ENCODE results near the gene MID2. TPM values are rescaled to one million over a fixed set of nuclear protein-coding genes. Genes with fewer than 3 reads are reported as not detected.
"Not testable (repeated sequence)": the region's sequence is repeated elsewhere in the genome, so short reads cannot be mapped to it uniquely, and the experiment has no call there.

The MID2 gene
- total RNA-seq, 4 donors from 2014 or later = 37.9 to 55.3 (median 46.5) TPM

DNA sequence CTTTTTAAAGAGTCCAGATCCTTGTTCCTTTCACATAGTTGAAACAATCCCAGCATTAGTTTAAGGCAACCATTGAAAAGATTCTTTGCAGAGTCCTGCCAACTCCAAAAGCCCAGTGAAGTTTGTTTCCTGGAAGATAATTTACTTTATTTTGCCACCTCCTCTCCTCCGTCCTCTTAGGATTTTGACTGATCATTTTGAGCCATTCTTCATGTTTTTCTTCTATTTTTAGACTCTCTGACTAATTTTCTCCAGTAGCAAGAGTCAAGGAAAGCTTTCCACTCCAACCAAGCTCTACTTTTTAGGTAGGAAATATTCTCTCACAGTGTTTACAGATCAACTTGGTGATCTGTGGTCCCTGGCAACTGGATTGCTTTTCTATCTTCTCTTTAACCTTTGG is 37.8 kb upstream of the MID2 start:
- Histone ChIP-seq H3K27me3 (no peaks in the 10 kb centered on the region), H3K4me1 (no peaks in the 10 kb centered on the region), H3K4me3 (replicated peaks in 1 of 3) (no peak overlapping the region), H3K27ac (no peak overlapping the region), H3K36me3 (no peaks in the 10 kb centered on the region), H3K9me3 (no peaks in the 10 kb centered on the region)
- TF ChIP-seq, protein P1, sequence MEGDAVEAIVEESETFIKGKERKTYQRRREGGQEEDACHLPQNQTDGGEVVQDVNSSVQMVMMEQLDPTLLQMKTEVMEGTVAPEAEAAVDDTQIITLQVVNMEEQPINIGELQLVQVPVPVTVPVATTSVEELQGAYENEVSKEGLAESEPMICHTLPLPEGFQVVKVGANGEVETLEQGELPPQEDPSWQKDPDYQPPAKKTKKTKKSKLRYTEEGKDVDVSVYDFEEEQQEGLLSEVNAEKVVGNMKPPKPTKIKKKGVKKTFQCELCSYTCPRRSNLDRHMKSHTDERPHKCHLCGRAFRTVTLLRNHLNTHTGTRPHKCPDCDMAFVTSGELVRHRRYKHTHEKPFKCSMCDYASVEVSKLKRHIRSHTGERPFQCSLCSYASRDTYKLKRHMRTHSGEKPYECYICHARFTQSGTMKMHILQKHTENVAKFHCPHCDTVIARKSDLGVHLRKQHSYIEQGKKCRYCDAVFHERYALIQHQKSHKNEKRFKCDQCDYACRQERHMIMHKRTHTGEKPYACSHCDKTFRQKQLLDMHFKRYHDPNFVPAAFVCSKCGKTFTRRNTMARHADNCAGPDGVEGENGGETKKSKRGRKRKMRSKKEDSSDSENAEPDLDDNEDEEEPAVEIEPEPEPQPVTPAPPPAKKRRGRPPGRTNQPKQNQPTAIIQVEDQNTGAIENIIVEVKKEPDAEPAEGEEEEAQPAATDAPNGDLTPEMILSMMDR (IDR thresholded peaks at IDR 0.05) = no peak
- TF ChIP-seq POLR2A (IDR thresholded peaks at IDR 0.05) = no peak
- WGBS, 2 donors = 36 to 64% methylated on average over 1 of the region's 1 CpG
- intact Hi-C loops (cut with DNase I) = loop anchor here (10.0 kb wide), 1 partner anchor 187 kb away; no protein-coding TSS in a partner anchor
- no peak for DNase-seq

DNA sequence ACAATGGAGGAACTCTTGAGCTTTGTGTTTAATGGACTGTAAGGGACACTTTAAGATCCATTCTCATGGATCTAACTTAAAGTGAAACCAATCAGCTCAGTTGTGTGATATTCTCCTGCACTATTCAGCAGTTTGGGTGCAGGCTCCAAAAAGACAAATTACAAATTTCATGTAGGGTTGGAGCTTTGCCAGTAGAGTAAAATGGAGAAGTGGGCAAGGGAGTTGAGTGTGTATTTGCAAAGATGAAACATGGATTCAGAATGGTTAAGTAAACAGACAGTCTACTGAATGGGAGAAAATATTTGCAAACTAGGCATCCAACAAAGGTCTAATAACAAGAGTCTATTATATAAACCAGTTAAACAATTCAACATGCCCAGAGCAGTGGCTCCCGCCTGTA is 21.2 kb upstream of the MID2 start:
- WGBS, 2 donors = 77 to 94% methylated on average over 1 of the region's 1 CpG
- no peaks in the 10 kb centered on the region for H3K4me1 ChIP-seq

DNA sequence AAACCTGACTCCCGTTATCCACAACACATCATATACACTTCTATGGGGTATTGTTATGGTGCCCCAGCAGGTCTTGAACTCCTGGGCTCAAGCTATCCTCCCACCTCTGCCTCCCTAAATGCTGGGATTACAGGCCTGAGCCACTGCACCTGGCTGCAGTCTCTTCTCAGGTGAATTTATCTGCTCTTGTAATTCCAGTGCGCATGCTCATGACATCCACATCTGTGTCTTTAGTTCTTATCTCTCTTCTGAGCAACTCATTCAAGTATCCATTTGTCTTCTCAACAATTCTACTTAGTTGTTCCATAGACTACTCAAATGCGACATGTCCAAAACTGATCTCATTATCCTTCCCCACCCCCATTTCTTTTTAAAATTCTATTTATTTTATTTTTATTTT is 20.5 kb upstream of the MID2 start:
- intact Hi-C loops (cut with DNase I) = no loop called here
- H3K4me3 ChIP-seq (replicated peaks in 1 of 3) = no peak overlapping the region
- no peaks in the 10 kb centered on the region for H3K36me3 ChIP-seq
- H3K9me3 ChIP-seq = no peaks in the 10 kb centered on the region
- no peaks in the 10 kb centered on the region for H3K27me3 ChIP-seq
- no peak overlapping the region for H3K27ac ChIP-seq
- DNase-seq = no peak
- WGBS, 2 donors = 89 to 95% methylated on average over 3 of the region's 3 CpGs
- TF ChIP-seq, protein P1 (IDR thresholded peaks at IDR 0.05) = no peak
- TF ChIP-seq POLR2A (IDR thresholded peaks at IDR 0.05) = no peak
- no peaks in the 10 kb centered on the region for H3K4me1 ChIP-seq

More for the DNA sequence above, 21.2 kb upstream of the MID2 start:
- intact Hi-C loops (cut with DNase I) = no loop called here
- H3K27me3 ChIP-seq = no peaks in the 10 kb centered on the region
- no peak for DNase-seq
- H3K4me3 ChIP-seq (replicated peaks in 1 of 3) = no peak overlapping the region
- H3K9me3 ChIP-seq = no peaks in the 10 kb centered on the region
- no peaks in the 10 kb centered on the region for H3K36me3 ChIP-seq
- H3K27ac ChIP-seq = no peak overlapping the region
- no peak for TF ChIP-seq POLR2A (IDR thresholded peaks at IDR 0.05)
- TF ChIP-seq, protein P1 (IDR thresholded peaks at IDR 0.05) = no peak

DNA sequence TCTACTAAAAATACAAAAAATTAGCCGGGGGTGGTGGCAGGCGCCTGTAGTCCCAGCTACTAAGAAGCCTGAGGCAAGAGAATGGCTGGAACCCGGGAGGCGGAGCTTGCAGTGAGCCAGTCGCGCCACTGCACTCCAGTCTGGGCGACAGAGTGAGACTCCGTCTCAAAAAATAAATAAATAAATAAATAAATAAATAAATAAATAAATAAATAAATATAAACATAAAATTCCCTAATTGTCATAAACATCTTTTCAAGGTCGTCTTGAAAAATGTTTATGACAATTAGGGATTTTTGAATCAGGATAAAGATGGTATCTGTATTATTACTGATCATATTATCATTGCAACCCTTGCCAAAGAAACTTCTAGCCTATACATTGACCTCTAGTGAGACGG is 15.6 kb upstream of the MID2 start:
- H3K4me1 ChIP-seq; H3K27me3 ChIP-seq; H3K27ac ChIP-seq; H3K9me3 ChIP-seq; DNase-seq; intact Hi-C loops (cut with DNase I); H3K4me3 ChIP-seq (replicated peaks in 1 of 3); H3K36me3 ChIP-seq: not testable (repeated sequence)
- 89 to 93% methylated on average over 10 of the region's 10 CpGs for WGBS, 2 donors

DNA sequence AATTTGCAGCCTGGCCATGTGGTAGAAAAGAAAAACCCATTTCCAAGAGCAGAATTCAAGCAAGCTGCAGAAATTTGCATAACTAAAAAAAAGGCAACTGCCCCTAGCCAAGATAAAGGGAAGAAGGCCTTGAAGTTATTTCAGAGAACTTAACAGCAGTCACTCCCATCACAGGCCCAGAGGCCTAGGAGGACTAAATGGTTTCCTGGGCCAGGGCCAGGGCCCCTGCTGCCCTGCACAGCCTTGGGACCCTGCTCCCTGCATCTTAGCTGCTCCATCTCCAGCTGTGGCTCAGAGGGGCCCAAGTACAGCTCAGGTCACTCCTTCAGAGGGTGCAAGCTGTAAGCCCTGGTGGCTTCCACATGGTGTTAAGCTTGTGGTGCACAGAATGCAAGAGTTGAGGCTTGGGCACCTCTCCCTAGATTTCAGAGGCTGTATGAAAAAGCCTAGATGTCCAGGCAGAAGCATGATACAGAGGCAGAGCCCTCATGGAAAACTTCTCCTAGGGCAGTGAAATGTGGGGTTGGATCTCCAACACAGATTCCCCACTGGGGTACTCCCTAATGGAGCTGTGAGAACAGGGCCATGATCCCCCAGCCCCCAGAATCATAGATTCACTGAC is 6.7 kb upstream of the MID2 start:
- intact Hi-C loops (cut with DNase I) = no loop called here
- Histone ChIP-seq H3K9me3 (no peaks in the 10 kb centered on the region), H3K36me3 (no peaks in the 10 kb centered on the region), H3K27ac (no peak overlapping the region), H3K4me1 (no peaks in the 10 kb centered on the region), H3K4me3 (replicated peaks in 1 of 3) (no peak overlapping the region), H3K27me3 (no peaks in the 10 kb centered on the region)
- TF ChIP-seq, protein P1 (IDR thresholded peaks at IDR 0.05) = no peak
- TF ChIP-seq POLR2A (IDR thresholded peaks at IDR 0.05) = no peak
- DNase-seq = no peak

All from thyroid gland (tissue), 4 donors.